HG03469 (cell line): ENCODE data around the gene NDUFAF3.

ENCODE experiments used
- ATAC-seq: cut with Tn5 transposase; IDR thresholded peaks from one replicate; pipeline ENCODE4 v1.9.1; 2021; ENCODE audit warnings: mild to moderate bottlenecking, moderate library complexity, moderate number of reproducible peaks; ENCODE audit not compliant: unreplicated experiment

Gene NDUFAF3

GRCh38 chr3:49034650-49035049 lies 12.7 kb downstream of the NDUFAF3 start:
- ATAC-seq, result no peak

- ATAC-seq, result no peak
These were observed 13.4 kb downstream of the NDUFAF3 start for GRCh38 chr3:49035281-49035680.

- no peak for ATAC-seq
These were observed 31.6 kb downstream of the NDUFAF3 start for GRCh38 chr3:49053543-49053942.

GRCh38 chr3:49054344-49054862 lies 32.5 kb downstream of the NDUFAF3 start:
- ATAC-seq, result no peak

DNA sequence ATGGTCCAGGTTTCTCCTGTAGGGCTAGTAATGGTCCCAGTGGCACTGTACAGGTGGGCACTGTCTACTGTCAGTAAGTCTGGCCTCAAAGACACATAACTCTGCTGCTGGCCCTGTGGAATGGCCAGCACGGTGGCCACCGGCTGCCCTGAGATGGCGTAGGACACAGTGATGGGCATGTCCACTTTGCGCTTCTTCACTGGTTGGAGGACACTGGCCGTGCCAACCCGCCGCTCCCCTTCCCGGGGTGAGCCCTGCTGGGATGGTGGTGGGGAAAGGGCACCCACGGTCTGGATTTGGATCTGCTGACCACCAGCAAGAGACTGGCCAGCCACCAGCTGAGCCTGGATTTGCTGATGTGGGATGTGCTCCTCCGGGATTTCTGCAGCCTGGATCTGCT lies 35.3 kb downstream of the NDUFAF3 start:
- no peak for ATAC-seq

GRCh38 chr3:49058011-49058410 lies 36.1 kb downstream of the NDUFAF3 start:
- ATAC-seq, result no peak
